HG03139 (cell line): Measurements from ENCODE around the gene PATL2.
A peak's percentile ranks its signal among the peaks of the same experiment; 100 is the strongest.
"Not testable (repeated sequence)": the region's sequence is repeated elsewhere in the genome, so short reads cannot be mapped to it uniquely, and the experiment has no call there.

Source experiments
- ATAC-seq: cut with Tn5 transposase; IDR thresholded peaks from one replicate; pipeline ENCODE4 v1.9.1; 2021; ENCODE audit not compliant: unreplicated experiment

Gene PATL2

DNA sequence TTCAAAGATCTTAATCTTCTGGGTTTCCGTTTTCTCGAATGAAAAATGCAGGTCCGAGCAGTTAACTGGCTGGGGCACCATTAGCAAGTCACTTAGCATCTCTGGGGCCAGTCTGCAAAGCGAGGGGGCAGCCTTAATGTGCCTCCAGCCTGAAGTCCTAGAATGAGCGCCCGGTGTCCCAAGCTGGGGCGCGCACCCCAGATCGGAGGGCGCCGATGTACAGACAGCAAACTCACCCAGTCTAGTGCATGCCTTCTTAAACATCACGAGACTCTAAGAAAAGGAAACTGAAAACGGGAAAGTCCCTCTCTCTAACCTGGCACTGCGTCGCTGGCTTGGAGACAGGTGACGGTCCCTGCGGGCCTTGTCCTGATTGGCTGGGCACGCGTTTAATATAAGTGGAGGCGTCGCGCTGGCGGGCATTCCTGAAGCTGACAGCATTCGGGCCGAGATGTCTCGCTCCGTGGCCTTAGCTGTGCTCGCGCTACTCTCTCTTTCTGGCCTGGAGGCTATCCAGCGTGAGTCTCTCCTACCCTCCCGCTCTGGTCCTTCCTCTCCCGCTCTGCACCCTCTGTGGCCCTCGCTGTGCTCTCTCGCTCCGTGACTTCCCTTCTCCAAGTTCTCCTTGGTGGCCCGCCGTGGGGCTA, at the start of gene PATL2, which contains the start of gene B2M:
TSS of gene PATL2 (minus strand) at position 228 of the 647 bp plus-strand sequence. CDS start 34,833 bp downstream, outside the sequence.
TSS of gene B2M (plus strand) at position 422 of the 647 bp plus-strand sequence. CDS start at position 452, 30 bp downstream.
- peak; percentile 72 for ATAC-seq

DNA sequence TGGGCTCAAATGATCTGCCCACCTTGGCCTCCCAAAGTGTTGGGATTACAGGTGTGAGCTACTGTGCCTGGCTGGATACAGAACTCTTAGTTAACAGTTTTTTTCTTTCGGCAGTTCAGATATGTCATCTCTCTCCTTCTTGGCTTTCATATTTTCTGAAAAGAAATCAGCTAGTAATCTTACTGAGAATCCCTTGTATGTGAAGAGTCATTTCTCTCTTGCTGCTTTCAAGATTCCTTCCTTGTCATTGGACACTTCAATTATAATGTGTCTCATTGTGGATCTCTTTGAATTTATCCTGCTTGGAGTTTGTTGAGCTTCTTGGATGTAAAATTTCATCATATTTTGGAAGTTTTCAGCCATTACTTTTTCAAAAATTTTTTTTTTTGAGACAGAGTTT, 42.2 kb upstream of the PATL2 start:
- no peak for ATAC-seq

DNA sequence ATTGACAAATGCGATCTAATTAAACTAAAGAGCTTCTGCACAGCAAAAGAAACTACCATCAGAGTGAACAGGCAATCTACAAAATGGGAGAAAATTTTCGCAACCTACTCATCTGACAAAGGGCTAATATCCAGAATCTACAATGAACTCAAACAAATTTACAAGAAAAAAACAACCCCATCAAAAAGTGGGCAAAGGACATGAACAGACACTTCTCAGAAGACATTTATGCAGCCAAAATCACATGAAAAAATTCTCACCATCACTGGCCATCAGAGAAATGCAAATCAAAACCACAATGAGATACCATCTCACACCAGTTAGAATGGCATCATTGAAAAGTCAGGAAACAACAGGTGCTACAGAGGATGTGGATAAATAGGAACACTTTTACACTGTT, 32.3 kb upstream of the PATL2 start:
- not testable (repeated sequence) for ATAC-seq

DNA sequence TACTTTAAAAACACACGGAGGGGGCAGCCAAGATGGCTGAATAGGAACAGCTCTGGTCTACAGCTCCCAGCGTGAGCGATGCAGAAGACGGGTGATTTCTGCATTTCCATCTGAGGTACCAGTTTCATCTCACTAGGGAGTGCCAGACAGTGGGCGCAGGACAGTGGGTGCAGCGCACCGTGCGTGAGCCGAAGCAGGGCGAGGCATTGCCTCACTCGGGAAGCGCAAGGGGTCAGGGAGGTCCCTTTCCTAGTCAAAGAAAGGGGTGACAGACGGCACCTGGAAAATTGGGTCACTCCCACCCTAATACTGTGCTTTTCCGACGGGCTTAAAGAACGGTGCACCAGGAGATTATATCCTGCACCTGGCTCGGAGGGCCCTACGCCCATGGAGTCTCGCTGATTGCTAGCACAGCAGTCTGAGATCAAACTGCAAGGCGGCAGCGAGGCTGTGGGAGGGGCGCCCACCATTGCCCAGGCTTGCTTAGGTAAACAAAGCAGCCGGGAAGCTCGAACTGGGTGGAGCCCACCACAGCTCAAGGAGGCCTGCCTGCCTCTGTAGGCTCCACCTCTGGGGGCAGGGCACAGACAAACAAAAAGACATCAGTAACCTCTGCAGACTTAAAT, 28.2 kb upstream of the PATL2 start:
- not testable (repeated sequence) for ATAC-seq

DNA sequence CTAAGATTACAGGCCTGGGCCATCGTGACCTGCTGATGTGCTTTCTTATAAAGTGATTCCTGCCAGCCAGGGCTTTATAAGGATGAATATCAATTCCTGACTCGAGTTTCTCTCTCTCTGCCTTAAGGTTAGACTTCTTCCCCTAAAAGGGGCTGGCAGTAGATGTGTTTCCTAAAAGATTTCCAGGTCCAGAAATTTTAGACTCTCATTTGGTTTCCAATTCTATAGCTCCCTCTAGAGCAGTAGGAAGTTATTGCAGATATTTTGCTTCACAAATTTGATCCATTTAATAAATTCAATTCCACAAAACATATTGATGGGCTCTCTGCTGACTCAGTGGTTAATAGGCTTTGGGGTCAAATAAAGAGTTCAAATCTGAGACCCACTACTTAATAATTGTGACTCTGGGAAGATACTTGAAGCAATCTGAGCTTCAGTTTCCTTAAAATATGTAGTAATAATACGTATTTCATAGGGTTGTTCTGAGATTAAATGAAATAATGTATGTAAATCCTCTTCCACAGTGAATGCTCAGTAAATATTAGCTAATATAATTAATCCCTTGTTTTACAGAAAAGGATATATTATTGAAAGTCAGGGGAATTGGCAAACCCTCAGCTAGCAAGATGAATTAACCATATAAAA, 27.3 kb upstream of the PATL2 start:
- ATAC-seq, result no peak

DNA sequence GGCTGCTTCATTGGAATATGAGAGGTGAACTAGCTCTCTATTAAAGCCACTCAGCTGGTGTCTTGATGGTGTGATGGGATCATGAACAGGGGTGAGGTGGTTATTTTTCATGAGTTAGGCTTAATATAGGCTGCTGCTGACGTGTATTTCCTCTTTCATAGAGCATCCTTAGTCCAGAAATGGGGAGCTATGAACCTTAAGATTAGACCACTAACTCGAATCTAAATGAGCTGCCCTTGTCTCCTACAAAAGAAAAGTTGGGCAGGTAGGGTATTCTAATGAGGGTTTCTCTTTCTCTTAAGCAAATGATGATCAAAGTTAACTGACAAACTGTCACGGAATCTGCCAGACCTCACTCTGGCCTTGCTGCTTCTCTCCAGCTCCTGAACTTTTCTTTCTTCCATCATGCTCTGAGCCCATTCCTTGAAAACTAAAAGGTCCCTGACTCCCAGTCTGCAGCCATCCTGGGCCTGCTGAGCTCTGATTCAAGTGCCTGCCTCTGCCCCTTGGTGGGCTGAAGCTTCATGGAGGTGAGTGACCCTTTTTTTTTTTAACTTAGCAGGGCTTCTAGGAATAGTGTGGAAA, 25.1 kb upstream of the PATL2 start, which contains the start of gene TRIM69:
TSS of gene TRIM69 (plus strand) at position 348 of the 585 bp plus-strand sequence. CDS start at position 525, 177 bp downstream.
- ATAC-seq, result no peak

DNA sequence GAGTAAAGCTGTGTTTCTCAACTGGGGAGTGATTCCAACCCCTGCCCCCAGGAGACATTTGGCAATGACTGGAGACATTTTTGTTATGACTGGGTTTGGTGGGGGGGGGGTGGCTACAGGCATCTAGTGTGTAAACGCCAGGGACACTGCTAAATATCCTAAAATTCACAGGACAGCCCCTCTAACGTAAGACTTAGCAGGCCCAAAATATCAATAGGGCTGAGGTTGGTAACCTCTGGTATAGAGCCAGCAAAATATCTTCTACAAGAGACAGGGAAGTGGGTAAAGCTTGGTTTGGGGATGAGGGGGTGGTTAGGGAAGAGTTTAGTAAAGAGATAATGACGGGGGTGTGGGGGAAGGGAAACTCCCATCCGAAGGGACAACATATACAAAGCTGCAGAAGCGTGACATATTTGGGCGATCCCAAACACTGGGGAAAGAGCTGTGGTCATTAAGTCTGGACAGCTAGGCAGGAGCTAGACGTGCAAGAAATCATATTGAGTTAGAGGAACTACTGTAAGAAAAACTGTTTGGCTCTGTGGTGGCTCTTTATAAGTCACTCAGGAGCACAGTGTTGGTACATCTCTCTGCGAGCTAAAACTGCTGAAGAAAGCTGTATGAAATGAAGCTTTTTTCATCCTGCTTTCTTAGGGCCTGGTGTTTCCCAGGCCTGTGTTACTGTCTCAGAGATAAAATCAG, 24.5 kb upstream of the PATL2 start:
- no peak for ATAC-seq

DNA sequence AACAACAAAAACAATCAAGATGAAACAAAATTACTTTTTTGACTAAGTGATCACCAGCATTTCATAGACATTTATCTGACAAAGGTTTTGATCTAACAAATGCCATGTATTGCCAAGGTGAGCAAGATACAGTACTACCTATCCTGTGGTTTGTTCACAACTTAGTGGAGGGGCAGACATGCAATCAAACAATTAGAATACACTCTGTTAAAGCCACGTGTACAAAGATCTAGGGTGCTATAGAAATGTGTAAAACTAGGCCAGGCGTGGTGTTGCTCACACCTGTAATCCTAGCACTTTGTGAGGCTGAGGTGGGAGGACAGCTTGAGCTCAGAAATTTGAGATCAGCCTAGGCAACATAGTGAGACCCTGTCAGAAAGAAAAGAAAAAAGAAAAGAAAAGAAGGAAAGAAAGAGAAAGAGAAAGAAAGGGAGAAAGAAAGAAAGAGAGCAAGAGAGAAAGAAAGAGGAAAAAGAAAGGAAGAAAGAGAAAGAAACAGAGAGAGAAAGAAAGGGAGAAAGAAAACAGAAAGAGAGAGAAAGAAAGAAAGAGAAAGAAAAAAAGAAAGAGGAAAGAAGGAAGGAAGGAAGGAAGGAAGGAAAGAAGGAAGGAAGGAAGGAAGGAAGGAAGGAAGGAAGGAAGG, 23.8 kb upstream of the PATL2 start:
- no peak for ATAC-seq

DNA sequence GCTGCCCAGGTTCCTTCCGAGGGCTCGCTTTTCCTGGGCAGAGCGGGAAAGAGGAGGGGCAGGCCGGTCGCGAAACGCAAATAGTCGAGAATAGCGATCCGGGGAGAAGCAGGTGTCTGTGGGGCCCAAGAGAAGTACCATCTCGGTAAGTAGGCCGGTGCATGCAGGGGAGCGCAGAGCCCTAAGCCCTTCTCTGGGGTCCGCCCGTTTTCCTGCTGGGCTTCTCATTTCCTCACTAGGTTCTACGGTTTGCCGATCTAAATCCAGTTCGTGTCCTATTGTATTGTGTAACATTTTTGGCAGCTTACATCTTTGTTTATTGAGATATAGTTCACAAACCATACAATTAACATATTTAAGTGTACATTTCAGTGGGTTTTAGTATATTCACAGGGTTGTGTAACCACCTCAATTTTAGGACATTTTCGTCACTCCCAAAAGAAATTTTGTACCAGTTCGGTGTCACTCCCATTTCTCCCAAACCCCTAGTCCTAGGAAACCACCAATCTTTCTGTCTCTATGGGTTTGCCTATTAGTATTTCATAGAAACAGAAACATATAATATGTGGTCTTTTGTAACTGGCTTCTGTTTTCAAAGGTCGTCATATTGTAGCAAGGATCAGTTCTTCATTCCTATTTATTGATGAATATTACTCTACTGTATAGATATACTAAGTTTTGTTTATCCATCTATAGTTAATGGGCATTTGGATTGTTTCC, 18.4 kb upstream of the PATL2 start:
- no peak for ATAC-seq

DNA sequence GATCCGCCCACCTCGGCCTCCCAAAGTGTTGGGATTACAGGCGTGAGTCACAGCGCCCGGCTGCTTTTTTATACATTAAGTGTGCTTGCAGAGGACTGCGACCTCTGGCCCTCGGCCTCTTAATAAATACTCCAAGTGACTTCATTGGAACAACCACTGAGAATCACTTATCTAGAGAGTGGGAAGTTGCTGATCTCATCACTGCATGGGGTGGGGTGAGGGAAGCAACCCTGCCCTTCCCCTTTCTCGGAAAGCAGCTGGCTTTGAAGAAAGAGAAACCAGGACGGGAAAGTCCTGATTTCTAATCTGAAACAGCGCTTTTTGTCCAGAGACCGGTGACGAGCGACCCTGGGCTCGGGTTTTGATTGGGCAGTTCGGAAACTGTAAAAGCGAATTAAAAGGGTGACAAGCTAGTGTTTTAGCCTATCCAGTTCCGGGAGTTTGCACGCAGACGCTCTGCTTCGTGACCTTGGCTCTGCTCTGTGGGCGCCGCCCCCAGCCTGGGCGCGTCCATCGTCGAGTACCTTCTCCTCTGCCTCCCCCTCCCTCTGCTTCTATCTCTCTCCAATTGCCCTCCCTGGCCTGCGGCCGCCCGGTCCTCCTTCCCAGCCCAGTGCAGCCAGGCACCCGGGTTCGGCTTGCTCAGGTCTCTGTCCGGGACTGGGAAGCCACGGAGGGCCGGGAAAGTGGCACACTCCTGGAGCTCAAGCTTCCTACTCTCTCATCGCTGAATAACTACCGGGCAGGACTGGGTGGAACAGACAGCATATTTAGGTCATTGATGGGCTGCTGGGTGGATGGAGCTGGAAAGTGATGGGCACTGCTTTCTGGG, 17.7 kb upstream of the PATL2 start:
- peak; percentile 68 for ATAC-seq

DNA sequence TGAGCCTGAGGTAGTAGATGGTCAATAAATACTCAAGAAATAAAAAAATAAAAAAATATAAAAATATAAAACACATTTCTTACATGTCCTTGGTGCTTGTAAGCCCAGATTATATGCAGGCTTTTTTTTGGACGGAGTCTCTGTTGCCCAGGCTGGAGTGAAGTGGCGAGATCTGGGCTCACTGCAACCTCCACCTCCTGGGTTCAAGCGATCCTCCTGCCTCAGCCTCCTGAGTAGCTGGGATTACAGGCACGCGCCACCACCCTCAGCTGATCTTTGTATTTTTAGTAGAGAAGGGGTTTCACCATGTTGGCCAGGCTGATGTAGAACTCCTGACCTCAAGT, 17.1 kb upstream of the PATL2 start:
- not testable (repeated sequence) for ATAC-seq

DNA sequence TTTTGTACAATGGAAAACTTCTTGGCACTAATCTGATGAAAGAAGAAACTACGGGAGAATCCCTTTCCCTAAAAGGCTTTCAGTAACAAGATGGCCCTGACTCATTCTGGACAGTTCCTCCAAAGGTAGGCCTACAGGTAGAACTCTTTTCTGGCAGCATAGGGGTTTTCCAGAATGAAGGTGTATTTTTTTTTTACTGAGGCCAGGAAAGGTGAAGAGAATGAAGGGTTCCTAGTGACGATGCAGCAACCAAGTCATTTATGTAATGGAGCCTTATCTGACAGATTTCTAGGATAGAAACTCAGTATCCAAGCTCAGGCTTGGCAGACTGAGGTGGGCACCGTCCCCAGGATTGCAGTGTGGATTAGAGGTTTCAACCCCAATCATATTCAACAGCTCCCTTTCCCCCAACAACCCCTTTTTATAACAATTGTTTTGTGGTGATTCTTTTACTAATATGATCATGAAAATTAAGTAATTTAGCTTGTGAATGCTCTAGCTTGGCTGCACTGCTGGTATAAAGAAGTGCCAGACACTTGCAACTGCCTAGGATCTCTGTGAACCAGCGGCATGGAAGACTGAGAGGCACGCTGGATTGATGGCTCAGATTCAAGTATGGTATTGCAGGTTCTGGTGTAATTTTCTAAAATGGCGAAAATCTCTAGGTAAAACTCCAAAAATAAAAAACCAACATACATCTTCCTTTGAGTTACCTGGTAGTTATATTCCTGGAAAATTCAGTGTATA, 16.5 kb upstream of the PATL2 start:
- no peak for ATAC-seq

DNA sequence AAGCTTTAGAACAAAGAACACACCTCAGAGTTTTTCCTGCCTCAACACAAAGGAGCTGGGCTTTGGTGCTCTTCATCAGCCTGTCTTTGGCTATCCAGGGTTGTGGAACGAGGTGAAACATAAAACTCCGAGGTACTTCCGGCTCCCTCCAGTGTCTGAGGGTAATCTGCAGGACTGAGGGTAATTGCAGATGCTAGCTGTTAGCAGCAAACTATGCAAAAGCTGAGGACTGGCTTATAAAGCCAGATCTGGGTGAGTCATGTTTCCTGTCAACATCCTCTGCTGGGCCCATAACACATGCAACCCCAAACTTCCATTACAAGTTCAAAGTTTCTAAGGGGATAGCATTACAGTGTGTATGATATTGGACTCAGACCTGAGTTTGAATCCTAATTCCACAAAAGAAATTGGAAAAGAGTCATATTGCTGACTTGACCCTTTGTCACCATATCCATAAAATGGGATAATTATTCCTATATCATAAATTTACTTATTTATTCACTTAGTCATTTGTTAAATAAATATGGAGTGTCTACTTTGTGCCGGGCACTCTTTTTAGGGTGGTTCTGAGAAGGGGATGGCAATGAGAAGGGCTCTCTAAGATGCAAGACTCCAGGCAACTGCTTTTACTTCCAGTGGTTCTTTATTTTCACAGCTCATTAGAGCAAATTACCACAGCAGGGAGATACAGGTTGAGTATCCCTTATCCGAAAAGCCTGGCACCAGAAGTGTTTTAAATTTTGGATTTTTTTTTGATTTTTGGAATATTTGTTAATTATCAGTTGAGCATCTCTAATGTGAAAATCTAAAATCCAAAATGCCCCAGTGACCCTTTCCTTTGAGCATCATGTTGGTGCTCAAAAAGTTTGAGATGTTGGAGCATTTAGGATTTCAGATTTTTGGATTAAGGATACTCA, 15.7 kb upstream of the PATL2 start:
- peak; percentile 41 for ATAC-seq

DNA sequence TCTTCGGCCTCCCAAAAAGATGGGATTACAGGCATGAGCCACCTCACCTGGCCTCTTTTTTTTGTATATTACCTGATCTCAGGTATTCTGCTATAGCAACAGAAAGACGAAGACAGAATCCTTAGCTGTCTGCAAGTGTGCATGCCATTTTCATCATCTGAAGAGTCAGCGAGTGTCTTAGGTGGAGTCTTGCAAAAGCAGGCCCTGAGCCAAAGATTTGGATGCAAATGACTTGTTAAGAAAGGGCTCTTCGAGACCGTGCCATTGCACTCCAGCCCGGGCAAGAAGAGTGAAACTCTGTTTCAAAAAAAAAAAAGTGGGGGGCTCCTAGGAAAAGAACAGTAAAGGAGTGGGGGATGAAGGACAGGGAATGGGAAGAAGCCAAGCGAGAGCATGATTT, 15.0 kb upstream of the PATL2 start:
- ATAC-seq, result no peak

DNA sequence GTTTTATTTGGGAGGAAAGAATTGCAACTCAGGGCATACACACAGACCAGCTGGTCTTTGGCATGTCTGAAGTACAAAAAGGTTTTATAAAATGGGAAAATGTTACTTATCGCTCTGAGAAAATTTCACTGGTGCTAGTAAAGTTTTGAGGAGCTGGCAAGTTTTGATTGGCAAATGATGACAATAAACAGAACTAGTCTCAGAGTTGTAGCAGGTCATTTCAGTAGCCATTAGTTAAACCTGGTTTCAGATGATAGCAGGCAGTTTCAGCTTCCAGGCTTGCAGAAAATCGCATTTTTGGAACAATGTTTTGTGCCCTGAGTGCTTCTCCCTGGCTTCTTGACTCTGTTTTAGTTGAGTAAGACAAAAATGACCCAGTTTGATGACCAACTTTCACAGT, 10.9 kb upstream of the PATL2 start:
- no peak for ATAC-seq

DNA sequence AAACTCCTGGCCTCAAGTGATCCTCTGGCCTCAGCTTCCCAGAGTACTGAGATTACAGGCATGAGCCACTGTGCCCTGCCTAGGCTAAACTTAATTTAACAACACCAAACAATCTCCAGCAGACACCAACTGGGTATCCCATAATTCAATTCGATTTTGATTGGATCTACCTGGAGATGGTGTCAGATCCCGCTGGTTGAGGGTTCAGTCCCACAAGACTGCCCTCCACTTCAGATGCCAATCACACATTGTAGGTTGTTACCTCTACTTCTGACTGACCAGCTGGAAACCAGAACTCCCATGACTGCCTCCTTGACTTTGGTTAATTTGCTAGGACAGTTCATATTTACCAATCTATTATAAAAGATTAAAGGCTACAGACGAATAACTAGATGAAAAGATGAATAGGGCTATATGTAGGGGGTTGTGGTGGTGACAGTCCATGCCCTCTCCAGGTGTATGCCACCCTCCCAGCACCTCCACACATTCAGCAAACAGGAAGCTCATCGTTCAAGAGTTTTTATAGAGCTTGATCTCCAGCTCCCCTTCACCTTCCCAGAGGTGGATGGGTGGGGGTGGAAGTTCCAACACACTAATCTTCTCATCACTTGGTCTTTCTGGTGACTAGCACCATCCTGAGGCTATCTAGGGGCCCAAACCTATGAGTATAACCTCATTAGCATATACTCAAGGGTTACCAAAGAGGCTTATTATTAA, 9.5 kb upstream of the PATL2 start:
- ATAC-seq, result no peak

DNA sequence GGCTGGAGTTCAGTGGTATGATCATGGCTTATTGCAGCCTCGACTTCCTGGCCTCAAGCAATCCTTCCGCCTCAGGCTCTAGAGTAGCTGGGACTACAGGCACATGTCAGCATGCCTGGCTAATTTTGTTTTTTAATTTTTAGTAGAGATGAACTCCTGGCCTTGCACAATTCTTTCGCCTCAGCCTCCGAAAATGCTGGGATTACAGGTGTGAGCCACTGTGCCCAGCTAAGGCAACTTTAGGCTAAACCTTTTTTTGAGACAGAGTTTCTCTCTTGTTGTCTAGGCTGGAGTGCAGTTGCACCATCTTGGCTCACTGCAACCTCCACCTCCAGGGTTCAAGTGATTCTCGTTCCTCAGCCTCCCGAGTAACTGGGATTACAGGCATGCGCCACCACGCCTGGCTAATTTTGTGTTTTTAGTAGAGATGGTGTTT, 8.9 kb upstream of the PATL2 start:
- ATAC-seq, result not testable (repeated sequence)
